Measurements from ENCODE around the gene SLC7A1. TPM values are rescaled to one million over a fixed set of nuclear protein-coding genes. Genes with fewer than 3 reads are reported as not detected.

SLC7A1 gene
- total and polyA plus RNA-seq, 2 of the 8 experiments (the other 6 are each of a cell fraction or from before 2014, with no cell fraction given): 26.8 to 114 TPM

- Histone ChIP-seq H3K56ac (replicated peaks; ENCODE audit: insufficient read length, low read depth, low read length) (no peak overlapping the region), H3K4me2 (ENCODE audit: insufficient read depth in 1 of 2, low read depth in 2 of 2, low read length in 2 of 2) (no peak overlapping the region), H3K79me1 (ENCODE audit: low read depth, low read length) (no peaks in the 10 kb centered on the region), H3K14ac (ENCODE audit: insufficient read length) (no peak overlapping the region), H4K20me1 (replicated peaks in 1 of 2; ENCODE audit: control insufficient read depth in 1 of 2, insufficient read depth in 2 of 2, low read length in 2 of 2) (no peaks in the 10 kb centered on the region), H2BK20ac (ENCODE audit: low read length) (no peak overlapping the region), H3K18ac (ENCODE audit: extremely low read depth, low read length) (no peak overlapping the region), H3K9ac (replicated peaks in 1 of 4; ENCODE audit: extremely low read depth in 1 of 4, low read depth in 3 of 4, low read length in 3 of 4) (no peak overlapping the region), H2BK120ac (replicated peaks; ENCODE audit: low read depth, low read length) (no peak overlapping the region), H2AK5ac (ENCODE audit: low read depth, low read length) (no peak overlapping the region), H2BK15ac (ENCODE audit: low read length) (no peak overlapping the region), H3K23ac (ENCODE audit: insufficient read length) (no peak overlapping the region), H4K91ac (replicated peaks; ENCODE audit: insufficient read length, low read length) (no peak overlapping the region), H3K27ac (ENCODE audit: low read depth, low read length) (no peak overlapping the region), H3K27me3 (replicated peaks in 1 of 4; ENCODE audit: control insufficient read depth in 3 of 4, extremely low read depth in 1 of 4, insufficient read depth in 3 of 4, low read length in 3 of 4) (no peaks in the 10 kb centered on the region), H3K4ac (replicated peaks; ENCODE audit: insufficient read length, low read depth, low read length) (no peak overlapping the region), H2BK12ac (ENCODE audit: low read depth, low read length) (no peak overlapping the region), H2BK5ac (ENCODE audit: low read depth, low read length) (no peak overlapping the region), H3K79me2 (ENCODE audit: control insufficient read depth in 1 of 2, insufficient read depth in 2 of 2, low read length in 2 of 2) (no peaks in the 10 kb centered on the region), H3K4me3 (ENCODE audit: extremely low read depth in 1 of 4, insufficient read depth in 2 of 4, low read depth in 3 of 4, low read length in 4 of 4) (no peak overlapping the region), H4K5ac (ENCODE audit: insufficient read length, low read depth, low read length) (no peak overlapping the region), H3K23me2 (ENCODE audit: low read depth, low read length) (no peaks in the 10 kb centered on the region), H3K9me3 (ENCODE audit: insufficient read depth in 2 of 2, low read depth in 1 of 2, low read length in 1 of 2) (no peaks in the 10 kb centered on the region), H2AFZ (ENCODE audit: low read length) (peak overlapping the region; percentile 31; the same call in 1 of the 2 replicates), H3K4me1 (replicated peaks in 1 of 4; ENCODE audit: control insufficient read depth in 3 of 4, insufficient read depth in 4 of 4, low read length in 3 of 4) (no peaks in the 10 kb centered on the region), H3K36me3 (ENCODE audit: control insufficient read depth in 2 of 4, insufficient read depth in 4 of 4, low read length in 3 of 4) (no peaks in the 10 kb centered on the region), H4K8ac (ENCODE audit: extremely low read depth, insufficient read depth, low read length) (no peak overlapping the region)
- no peak for FAIRE-seq
- 82% methylated on average over 8 of the region's 8 CpGs; no CpG with 5 or more reads in 1 of the 2 experiments for WGBS, 2 experiments (ENCODE audit: extremely low coverage in 1 of 2, insufficient coverage in 1 of 2, insufficient read length in 1 of 2, insufficient replicate concordance in 2 of 2, low coverage in 1 of 2, low lambda C conversion rate in 2 of 2, missing lambda C conversion rate in 1 of 2)
- ChIA-PET POLR2A (ENCODE audit: partially characterized antibody) (interaction anchor here (0.9 to 3.8 kb wide), 2 partner anchors 10 to 16 kb away, joined by 3 to 25 read pairs; partner anchors contain the start of gene SLC7A1), CTCF (ENCODE audit: partially characterized antibody) (interaction anchor here (0.7 to 2.1 kb wide), 3 partner anchors 10 to 1444 kb away, joined by 3 to 8 read pairs (median 4); no protein-coding TSS in a partner anchor)
- TF ChIP-seq BRCA1 (IDR thresholded peaks at IDR 0.05; ENCODE audit: low read depth, low read length) (no peak), TBP (IDR thresholded peaks at IDR 0.05; ENCODE audit: low read depth, low read length) (no peak), NANOG (IDR thresholded peaks at IDR 0.05; ENCODE audit: insufficient read depth, low read depth, low read length, poor library complexity, severe bottlenecking) (no peak), MAFK (IDR thresholded peaks at IDR 0.05; ENCODE audit: low read depth, low read length) (no peak), ZNF274 (IDR thresholded peaks at IDR 0.05; ENCODE audit: borderline replicate concordance, extremely low read depth, low read length) (no peak), FOSL1 (IDR thresholded peaks at IDR 0.05; ENCODE audit: insufficient read depth, low read depth, low read length) (no peak), JUN (IDR thresholded peaks at IDR 0.05; ENCODE audit: low read depth, low read length) (no peak), CEBPB (IDR thresholded peaks at IDR 0.05; ENCODE audit: low read depth, low read length) (no peak), CREB1 (IDR thresholded peaks at IDR 0.05) (no peak), POU5F1 (IDR thresholded peaks at IDR 0.05; ENCODE audit: low read depth, low read length) (no peak), RFX5 (IDR thresholded peaks at IDR 0.05; ENCODE audit: borderline replicate concordance, low read depth, low read length) (no peak), GTF2F1 (IDR thresholded peaks at IDR 0.05; ENCODE audit: borderline replicate concordance, low read depth, low read length) (no peak), E2F6 (IDR thresholded peaks at IDR 0.05) (no peak), ASH2L (IDR thresholded peaks at IDR 0.05; ENCODE audit: low read length) (no peak)
- DNase-seq (ENCODE audit: low read depth in 1 of 2, low spot score in 2 of 2): no peak
These were observed 10.5 kb upstream of the SLC7A1 start for GRCh38 chr13:29605860-29606526.

Data from H1 (cell line).